ENCODE results near the gene UNC5A.

UNC5A gene

GRCh38 chr5:176802116-176802784, 8.1 kb upstream of the UNC5A start:
- no peak for DNase-seq

- no peak for DNase-seq
Observed at GRCh38 chr5:176803068-176803942, 7.1 kb upstream of the UNC5A start.

- no peak for DNase-seq
Observed at GRCh38 chr5:176803943-176804498, 6.3 kb upstream of the UNC5A start.

- DNase-seq = no peak
Observed at GRCh38 chr5:176806137-176806536, 4.2 kb upstream of the UNC5A start.

- no peak for DNase-seq
Observed at GRCh38 chr5:176809544-176810080, 747 bp upstream of the UNC5A start.

- DNase-seq = no peak
Observed at GRCh38 chr5:176810687-176811501, 535 bp downstream of the UNC5A start.

GRCh38 chr5:176812269-176813259, 2.2 kb downstream of the UNC5A start:
- no peak for DNase-seq

GRCh38 chr5:176813587-176814312, 3.4 kb downstream of the UNC5A start:
- DNase-seq = no peak

- DNase-seq = no peak
Observed at GRCh38 chr5:176814313-176814685, 3.9 kb downstream of the UNC5A start.

- no peak for DNase-seq
Observed at GRCh38 chr5:176814836-176815438, 4.6 kb downstream of the UNC5A start.

- DNase-seq = no peak
Observed at GRCh38 chr5:176816043-176816745, 5.8 kb downstream of the UNC5A start.

- DNase-seq = no peak
Observed at GRCh38 chr5:176816791-176817347, 6.5 kb downstream of the UNC5A start.

- no peak for DNase-seq
Observed at GRCh38 chr5:176817369-176817840, 7.0 kb downstream of the UNC5A start.

- DNase-seq = peak; percentile 19
Observed at GRCh38 chr5:176817841-176818377, 7.5 kb downstream of the UNC5A start.

- DNase-seq = peak; percentile 14
Observed at GRCh38 chr5:176818391-176819098, 8.2 kb downstream of the UNC5A start.

- no peak for DNase-seq
Observed at GRCh38 chr5:176819476-176819875, 9.1 kb downstream of the UNC5A start.

GRCh38 chr5:176820937-176821336, 10.6 kb downstream of the UNC5A start:
- no peak for DNase-seq

GRCh38 chr5:176821441-176821840, 11.1 kb downstream of the UNC5A start:
- no peak for DNase-seq

Data from activated CD4-positive, alpha-beta T cell treated with anti-CD3 and anti-CD28 coated beads, Interleukin-2, amount 50 U/mL, for 16 hours (primary cell).